Skeletal muscle cell (primary cell): Measurements from ENCODE around the gene PHF14.
A peak's percentile ranks its signal among the peaks of the same experiment; 100 is the strongest.

Experiments
- DNase-seq: peaks from one replicate; pipeline ENCODE4 v3.0.0-alpha.2; 2010; ENCODE audit warnings: low read depth
- H3K4me3 ChIP-seq: 2 replicates; pipeline ENCODE4 v1.5.1; 2011; ENCODE audit warnings: low read depth, mild to moderate bottlenecking, control low read depth, low read length, moderate library complexity

The PHF14 gene

DNA sequence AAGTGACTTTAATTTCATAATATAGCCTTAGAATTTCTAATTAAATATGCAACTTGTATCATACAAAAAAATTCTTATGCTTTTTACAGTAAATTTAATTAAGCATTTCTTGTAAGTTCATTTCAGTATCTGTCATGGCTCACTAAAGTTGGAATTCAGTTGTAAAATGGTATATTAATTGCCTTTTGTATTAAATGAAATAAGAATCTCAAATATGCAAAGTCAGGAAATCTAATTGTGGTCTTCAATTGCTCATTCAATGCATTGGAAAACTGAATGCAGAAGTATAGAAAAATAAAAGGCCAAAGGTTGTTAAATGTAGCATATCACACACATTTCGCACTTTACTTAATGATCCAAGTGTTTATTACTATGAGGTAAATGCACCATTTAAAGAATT lies 189.5 kb downstream of the PHF14 start:
- no peak overlapping the region for H3K4me3 ChIP-seq
- no peak for DNase-seq

DNA sequence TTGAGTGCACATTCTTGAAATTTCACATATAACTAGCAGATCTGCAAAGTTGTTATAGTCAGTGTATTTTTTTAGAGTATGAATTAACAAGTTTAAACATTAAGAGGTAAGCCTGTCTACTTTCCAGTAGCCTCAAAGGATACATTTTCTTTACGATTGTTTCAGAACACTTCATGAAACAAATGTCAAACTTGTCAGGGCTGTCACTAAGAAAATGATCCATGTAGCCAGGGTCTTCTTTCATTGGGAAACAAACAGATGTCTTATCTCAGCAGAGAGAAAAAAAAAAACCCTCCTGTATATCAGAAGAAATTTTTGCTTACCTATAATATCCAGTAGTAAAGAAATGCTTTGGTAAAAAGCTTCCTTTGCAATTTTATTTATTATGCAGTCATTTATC lies 192.4 kb downstream of the PHF14 start:
- DNase-seq, result no peak
- no peak overlapping the region for H3K4me3 ChIP-seq

DNA sequence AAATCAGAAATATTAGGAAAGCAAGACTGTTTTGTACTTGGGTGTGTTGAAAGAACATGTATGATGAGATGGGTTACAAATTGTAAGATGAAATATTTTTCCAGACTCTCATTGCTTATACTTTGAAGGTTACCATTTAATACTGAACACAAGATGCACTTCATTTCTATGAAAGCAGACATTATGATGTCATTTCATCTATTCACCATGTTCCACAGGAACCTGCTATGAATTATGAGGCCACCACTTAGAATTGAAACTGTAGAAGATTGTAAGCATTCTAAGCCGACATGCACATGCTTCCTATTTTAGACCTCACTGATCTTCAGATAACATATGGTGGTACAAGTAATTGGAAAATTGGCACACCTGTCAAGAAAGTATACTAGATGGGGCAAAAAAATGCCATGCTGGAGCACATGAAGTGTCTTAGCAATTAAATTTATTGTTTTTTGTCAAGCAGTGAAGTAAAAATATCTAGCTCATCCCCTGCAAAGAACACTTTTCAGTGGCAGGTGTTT lies 195.0 kb downstream of the PHF14 start:
- no peak for DNase-seq
- no peak overlapping the region for H3K4me3 ChIP-seq

DNA sequence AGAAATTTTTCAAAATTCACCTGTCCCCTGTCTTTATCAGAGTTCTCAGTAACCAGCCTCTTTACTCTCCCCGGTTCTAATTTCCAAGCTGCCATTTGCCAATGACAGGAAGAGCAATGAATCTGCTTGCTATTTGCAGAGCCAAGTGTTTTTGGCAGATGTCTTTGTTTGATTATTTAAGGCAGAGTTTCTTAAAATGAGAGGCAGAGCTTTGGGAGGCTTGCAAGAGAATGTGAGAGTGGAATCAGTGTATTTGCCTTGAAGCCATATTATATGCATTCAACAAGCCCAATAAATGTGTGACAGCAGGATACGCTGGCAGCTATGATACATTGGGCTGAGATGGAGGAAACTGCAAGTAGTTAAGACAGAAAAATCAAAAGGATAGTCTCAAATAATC lies 196.5 kb downstream of the PHF14 start:
- no peak overlapping the region for H3K4me3 ChIP-seq
- no peak for DNase-seq

DNA sequence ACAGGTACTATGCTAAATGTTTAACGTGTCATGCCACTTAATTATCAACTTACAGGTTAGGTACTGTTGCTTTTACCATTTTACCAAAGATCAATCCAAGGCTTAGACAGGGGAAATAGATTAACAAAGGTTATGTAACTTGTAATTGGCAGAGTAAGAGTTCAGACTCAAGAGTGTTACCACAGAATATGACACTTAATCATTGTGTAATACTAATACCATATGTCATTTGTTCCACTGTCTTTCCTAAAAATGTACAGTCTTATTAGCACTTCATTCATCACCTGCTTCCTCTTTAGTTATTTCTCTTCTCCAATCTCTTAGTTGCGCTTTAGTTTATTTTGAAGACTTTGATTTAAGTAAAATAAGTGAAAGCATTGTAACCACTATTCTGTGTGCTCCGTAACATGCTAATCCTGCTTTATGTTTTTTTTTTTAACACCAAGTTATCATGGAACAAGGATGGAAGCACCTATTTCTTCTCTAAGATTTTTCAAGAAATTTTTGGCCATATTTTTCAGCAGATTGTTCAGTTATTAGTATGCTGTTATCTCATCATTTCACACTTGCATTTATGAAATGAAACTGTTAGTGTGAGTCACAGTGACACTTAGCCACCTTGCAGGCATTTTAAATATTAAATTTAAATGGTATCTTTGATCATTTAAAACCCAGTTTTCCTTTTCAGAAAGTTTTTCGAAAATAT lies 197.3 kb downstream of the PHF14 start:
- DNase-seq, result no peak
- no peak overlapping the region for H3K4me3 ChIP-seq

DNA sequence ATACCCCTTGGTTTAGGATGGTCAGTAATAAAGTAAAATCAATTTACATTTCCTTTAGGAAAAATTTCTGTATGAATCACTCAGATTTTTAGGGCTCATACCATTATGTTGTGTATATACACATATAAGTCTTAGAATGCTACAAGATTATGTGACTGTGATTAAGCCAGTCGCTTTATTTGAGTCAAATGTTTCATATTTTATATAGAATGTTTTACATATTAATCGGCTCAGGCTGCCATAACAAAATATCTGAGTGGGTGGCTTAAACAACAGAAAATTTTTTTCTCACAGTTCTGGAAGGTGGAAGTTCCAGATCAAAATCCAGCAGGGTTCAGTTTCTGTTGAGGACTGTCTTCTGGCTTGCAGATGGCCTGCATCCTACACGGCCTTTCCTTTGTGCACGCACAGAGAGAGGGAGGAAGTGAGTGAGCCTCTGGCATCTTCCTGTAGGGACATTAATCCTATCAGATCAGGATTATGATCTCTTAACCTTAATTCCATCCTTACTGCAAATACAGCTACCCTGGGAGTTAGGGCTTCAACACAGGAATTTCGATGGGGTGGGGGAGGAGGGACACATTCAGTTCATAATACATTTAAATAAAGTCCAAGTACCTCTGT lies 198.0 kb downstream of the PHF14 start:
- no peak for DNase-seq

DNA sequence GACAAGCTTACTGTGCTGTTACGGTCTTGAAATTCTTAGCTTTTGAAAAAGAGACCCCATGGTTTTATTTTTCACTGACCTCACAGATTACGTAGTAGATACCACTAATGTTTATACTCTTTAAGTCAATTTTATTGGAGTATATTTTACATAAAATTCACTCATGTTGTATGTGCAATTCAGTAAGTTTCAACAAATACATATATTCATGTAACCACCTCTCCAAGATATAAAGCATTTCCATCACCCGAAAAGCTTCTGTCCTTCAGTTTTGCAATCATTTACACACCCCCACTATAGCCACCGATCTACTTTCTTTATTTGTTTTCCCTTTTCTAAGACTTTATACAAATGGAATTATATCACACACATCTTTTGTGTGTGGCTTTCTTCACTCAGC lies 199.2 kb downstream of the PHF14 start:
- DNase-seq, result no peak
- H3K4me3 ChIP-seq, result no peak overlapping the region

More for the DNA sequence above, 198.0 kb downstream of the PHF14 start:
- H3K4me3 ChIP-seq, result no peak overlapping the region

DNA sequence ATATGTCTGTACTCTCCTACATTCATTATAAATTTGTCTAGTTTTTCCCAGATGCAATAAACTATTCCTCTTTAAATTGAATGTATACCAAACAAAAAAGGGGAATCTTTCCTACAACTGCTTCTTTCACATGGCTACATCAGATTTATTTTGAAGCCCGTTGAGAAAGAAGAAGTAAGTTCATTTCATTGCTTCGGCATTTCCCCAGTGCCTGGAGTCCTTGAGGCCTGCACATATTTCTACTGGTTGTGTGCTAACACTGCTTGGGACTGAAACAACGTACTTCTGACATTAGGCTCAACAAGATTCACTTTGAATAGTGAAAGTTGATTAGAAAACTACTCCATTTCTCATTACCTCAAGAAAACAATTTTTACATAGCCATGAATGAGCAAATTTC lies 201.7 kb downstream of the PHF14 start:
- H3K4me3 ChIP-seq, result no peak overlapping the region
- DNase-seq, result no peak

DNA sequence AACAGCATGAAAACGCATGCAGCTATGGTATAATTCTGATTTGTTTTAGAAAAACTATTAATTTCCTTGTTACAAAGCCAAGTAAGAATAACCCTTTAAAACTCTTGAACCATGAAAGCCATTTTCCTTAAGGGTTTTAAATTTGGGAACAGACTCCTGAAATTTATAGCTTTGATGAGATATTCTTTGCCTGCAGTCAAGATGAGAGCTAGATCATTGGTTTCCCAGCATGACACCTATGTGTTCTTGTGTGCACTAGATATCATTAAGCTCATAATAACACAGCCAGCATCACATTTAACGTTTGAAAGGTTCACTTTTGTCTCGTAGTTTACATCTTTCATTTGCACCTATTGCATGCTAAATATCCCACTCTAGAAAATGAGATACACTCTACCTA lies 202.2 kb downstream of the PHF14 start:
- no peak for DNase-seq
- H3K4me3 ChIP-seq, result no peak overlapping the region

DNA sequence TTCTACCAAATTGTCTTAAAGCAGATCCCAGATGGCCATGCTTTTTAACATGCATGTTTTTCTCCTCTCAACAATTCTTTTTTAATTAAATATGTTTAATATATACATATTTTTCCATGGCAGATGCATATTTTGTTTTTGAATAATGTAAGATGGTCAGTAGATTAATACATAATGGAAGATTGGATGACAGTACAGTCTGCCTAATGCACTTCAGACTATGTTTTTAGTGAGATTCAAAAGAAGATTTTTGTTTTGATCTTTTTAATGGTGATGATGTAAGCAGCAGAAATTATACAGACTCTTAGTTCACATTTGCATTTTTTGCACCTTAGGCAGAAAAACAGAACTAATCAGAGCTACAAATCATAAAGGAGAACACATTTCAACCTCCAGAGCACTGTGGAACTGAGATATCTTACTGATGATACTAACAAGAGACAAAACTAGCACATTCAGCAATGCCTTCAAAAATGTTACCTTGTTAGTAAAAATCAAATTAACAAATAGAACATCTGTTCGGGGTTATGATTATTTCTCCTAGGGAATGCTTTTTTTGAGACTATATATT lies 203.4 kb downstream of the PHF14 start:
- H3K4me3 ChIP-seq, result no peak overlapping the region
- DNase-seq, result no peak

DNA sequence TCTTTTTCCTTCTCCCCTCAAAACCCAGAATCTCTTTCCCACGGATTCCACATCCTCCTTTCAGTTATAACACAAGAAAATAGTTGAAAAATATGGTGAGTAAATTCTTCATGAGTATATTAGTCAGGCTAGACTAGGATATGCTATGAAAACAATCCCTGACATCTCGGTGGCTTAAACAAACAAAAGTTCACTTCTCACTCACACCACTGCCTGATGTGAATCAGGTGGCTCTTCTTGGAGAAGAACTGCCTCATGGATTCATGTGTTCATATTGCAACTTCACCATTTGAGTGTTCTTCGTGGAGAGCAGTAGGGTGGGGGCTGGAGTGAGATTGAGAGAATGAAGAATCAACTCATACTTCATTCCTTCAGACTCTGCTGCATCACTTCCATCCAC lies 204.1 kb downstream of the PHF14 start:
- H3K4me3 ChIP-seq, result no peak overlapping the region
- DNase-seq, result no peak

DNA sequence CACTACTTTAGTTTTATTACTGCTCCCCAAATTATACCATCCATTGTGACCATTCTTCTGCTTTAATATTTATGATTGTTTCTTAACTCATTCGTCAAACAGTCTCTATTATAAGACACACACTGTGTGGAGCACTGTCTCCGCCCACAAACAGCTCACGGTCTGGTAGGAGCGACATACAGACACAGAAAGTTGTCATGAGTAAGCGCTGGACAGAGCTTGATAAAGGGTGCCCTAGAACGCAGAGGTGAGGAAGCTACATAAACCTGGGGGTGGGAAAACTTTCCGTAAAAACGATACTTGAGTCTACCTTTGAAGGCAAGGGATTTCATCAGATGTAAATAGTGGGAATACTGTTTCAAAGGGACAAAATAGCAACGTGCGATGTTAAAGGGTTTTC lies 207.9 kb downstream of the PHF14 start:
- H3K4me3 ChIP-seq, result no peak overlapping the region
- no peak for DNase-seq

DNA sequence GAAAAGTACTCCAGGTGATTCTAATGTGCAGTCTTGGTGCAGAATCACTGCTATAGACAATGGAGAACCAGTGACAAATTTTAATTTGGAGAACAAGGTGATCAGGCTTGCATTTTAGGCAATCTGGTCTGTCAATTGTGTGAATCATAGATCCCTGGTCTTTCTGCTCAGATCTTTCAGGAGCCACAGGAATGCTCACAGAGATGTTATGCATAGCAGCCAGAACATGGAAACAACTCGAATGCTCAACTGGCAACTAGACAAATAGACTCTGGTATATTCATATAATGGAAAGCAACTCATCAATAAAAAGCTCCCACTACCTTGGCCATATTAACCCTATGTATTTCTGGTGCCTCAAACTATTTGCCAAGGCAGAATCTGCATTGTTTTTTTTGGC lies 209.1 kb downstream of the PHF14 start:
- H3K4me3 ChIP-seq, result no peak overlapping the region
- DNase-seq, result no peak

DNA sequence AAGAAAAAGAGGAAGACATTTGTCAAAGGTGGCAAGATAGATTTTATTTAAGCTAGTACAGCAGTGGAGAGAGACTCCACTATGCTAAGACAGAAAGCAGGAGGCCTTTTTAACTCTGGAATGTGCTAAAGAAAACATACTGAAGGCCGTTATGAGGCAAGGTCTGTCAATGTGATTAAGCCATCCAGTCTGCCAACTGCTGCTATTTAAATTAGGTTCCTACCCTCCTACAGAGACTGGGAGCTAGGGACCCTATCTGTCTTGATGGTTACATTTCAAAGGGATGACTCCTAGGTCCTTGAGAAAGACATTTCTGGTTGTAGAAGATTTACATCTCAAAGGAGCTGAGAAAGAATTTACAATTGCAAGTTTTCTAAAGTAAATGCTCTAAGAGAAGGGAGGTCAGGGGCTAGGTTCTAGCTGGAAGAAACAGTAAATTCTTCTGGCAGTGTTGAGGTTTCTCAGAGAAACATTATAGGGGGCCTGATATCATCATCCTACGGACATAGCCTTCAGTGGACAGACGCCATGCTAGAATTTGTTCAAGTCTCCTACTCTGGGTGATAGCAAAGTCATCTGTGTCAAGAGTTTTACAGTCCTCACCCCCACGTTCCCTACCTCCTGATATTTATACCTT lies 211.6 kb downstream of the PHF14 start:
- DNase-seq, result peak; percentile 8
- H3K4me3 ChIP-seq, result no peak overlapping the region

DNA sequence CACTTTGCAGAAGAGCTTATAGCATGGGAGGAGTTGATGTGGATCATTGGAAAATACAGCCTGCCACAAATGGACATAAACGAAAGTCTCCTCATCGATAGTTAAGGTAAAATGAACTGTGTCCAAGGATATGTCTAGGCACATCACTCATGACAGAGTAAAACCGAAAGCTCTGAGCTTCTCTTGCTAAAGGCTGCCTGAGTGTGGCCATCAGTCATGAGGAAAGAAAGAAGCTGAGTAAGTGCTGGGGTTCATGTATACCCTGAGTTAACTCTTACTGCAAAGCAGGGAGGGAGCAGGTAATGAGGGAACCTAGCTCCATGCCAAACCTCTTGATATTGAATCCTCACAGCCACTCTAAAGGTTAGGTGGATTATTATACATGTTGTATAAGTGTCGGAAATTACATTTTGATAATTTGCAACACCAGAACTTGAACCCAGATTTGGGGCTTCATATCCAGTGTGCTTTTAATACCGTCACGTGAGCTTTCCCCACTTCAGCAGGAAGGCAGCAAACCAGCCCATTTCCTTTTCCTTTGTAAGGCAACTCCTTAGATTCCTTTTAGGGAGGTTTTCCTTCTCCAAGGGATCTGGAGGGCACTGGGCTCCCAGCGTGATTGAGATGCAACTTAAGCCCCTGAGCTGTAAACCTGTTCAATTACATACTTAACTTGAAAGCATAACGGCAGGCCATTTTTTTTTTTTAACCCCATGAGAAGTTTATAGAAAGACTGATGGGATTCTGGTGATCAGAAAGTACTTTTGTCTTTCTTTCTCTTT lies 215.0 kb downstream of the PHF14 start:
- H3K4me3 ChIP-seq, result no peak overlapping the region
- DNase-seq, result no peak

DNA sequence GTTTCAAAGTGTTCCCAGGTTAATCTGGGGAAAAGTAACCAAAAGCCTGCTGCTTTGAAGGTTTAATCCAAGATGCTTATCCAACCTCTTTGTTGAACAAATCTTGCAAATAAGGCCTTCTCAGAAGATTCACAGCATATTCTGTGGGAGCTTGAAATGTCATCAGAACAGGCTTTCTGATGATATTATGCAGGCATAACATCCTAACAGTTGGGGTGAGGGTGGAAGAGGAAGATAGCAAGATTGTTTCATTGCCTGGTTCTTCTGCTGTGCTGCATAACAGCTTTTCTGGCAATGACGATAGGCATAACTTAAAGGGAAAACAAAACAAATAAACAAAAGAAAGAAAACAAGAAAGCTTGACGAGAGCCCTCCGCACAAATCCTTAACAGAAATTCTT lies 217.4 kb downstream of the PHF14 start:
- DNase-seq, result no peak
- no peak overlapping the region for H3K4me3 ChIP-seq

DNA sequence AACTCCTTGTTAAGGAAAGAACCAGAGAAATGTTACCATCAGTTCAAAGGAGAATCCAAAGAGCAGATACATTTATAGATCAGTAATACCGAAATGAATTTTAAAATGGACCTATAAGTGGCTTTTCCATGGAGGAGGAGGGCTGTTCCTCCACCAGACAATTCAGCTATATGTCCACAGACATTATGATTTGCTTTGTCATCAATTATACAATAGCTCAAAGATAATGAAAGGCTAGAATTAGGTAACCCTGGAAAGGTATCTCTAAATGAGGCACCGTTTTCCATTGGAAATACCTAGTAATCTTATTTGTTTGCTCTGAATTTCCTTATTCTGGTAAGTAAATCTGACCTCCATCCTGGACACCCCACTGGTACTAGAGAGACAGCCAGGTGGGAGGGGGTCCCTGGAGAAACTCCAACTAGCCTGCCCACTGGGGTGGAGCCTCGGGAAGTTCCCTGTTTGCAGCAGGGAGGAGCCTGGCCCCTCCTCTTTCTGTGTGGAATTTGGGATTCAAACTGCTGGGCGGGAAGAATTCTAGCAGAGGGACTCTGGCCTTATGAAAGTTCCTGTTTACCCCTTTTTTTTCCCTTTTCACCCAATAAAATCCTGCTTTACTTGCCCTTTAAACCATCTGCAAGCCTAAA lies 218.0 kb downstream of the PHF14 start:
- no peak for DNase-seq
- H3K4me3 ChIP-seq, result no peak overlapping the region

DNA sequence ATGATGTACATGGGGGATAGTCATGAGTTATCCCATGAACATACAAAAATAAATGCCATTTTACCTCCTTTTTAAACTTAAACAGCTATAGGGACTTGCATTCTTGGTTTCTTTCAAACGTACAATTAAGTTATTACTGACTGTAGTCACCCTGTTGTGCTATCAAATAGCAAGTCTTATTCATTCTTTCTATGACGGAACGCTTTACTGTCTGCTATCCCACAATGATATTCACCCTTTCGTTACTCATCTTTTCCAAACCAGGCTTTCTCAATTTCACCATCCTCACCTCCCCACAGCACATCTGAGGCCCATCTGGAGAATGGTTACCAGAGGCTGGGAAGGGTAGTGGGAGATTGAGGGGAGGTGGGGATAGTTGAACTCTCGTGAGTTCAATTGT lies 218.8 kb downstream of the PHF14 start:
- peak; percentile 10 for DNase-seq
- peak overlapping the region; percentile 35 for H3K4me3 ChIP-seq

DNA sequence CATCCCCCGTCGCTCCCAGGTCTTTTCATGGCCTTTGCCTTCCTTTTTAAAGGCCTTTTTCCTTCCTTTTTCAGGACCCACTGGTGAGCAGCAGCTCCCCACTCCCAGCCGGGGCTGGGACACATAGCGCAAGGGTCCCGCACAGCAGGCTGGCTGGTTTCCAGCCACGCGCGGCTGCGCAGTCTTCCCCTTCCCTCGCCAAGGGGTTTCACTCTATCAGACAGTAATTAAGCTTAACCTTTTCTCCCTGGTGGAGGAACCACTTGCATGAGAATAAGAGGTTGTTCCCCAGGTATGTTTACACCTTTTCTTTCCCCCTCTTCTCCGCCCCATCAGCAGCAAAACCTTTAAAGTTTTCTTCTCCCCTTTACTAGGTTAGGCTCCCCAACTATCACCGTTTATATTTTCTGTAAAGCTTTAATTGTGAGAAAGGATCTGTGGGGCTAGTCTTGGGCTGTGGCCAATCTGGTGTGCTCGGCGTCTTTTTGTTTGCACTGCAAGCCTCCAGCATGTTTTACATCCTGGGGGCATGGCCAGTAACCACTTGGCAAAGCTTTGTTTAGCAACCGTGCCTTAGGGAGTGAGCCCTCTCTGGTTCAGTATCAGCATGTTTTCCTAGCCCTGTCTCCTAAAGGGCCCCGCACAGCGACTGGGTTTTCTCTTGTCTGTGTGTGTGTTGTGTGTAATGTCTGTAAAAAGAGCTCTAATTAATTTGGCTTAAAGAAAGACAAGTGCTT lies 219.6 kb downstream of the PHF14 start:
- DNase-seq, result no peak
- H3K4me3 ChIP-seq, result peak overlapping the region; percentile 35
